Endothelial cell of umbilical vein (primary cell): ENCODE data around the gene SCN4A.

ENCODE experiments used
- EZH2 ChIP-seq: IDR thresholded peaks from 2 replicates; pipeline ENCODE4 v1.6.1; 2012; ENCODE audit warnings: borderline replicate concordance, low read depth, mild to moderate bottlenecking, moderate library complexity, low read length, inconsistent platforms; ENCODE audit not compliant: severe bottlenecking
- POLR2A ChIP-seq: IDR thresholded peaks from 2 replicates; pipeline ENCODE4 v1.6.1; 2012; ENCODE audit warnings: low read depth, mild to moderate bottlenecking, control low read depth, low read length
- TF ChIP-seq, protein P1 (sequence below), 2 donors: IDR thresholded peaks; 1 replicate in 1 of 2; 2 replicates in 1 of 2; pipeline ENCODE4 v1.5.1; 2011; ENCODE audit warnings: low read length in 2 of 2, mild to moderate bottlenecking in 2 of 2, moderate library complexity in 2 of 2, control low read depth in 1 of 2, inconsistent platforms in 1 of 2, low read depth in 1 of 2; ENCODE audit not compliant: insufficient read depth in 1 of 2; ENCODE audit errors: extremely low read depth in 1 of 2

DNA sequence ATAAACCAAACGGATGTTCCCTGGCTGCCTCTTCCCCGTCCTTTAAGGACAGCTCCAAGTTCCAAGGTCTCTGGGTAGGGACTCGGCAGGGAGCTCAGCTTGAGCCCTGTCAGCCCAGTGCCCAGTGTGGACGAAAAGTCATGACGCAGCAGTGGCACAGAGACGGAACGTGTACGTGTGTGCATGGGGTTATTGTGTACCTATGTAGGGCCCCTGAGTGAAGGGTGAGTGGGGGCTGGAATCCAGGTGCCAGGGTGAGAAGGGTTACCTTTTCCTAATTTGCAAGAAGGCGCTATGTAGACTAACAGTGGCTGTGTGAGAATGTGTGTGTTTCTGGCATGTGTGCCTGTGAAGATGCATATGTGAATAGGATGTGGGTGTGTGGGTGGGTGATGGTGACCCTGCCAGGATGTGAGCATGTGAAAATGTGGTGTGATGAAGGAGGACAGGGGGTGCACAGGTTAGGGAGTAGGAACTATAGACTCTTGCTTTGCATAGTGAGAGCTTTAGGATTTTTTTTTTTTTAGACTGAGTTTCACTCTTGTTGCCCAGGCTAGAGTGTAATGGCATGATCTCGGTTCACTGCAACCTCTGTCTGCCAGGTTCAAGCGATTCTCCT, 6.0 kb downstream of the SCN4A start:
- TF ChIP-seq POLR2A (no peak), EZH2 (no peak)
- TF ChIP-seq, protein P1, sequence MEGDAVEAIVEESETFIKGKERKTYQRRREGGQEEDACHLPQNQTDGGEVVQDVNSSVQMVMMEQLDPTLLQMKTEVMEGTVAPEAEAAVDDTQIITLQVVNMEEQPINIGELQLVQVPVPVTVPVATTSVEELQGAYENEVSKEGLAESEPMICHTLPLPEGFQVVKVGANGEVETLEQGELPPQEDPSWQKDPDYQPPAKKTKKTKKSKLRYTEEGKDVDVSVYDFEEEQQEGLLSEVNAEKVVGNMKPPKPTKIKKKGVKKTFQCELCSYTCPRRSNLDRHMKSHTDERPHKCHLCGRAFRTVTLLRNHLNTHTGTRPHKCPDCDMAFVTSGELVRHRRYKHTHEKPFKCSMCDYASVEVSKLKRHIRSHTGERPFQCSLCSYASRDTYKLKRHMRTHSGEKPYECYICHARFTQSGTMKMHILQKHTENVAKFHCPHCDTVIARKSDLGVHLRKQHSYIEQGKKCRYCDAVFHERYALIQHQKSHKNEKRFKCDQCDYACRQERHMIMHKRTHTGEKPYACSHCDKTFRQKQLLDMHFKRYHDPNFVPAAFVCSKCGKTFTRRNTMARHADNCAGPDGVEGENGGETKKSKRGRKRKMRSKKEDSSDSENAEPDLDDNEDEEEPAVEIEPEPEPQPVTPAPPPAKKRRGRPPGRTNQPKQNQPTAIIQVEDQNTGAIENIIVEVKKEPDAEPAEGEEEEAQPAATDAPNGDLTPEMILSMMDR (IDR thresholded peaks at IDR 0.05; ENCODE audit: extremely low read depth in 1 of 2, insufficient read depth in 1 of 2, low read depth in 1 of 2, low read length in 2 of 2): no peak
